Gastroesophageal sphincter (tissue), 4 donors: Measurements from ENCODE around the gene NLRP10. TPM values are rescaled to one million over a fixed set of nuclear protein-coding genes. Genes with fewer than 3 reads are reported as not detected.
A peak's percentile ranks its signal among the peaks of the same experiment; 100 is the strongest.

Experiments
- ATAC-seq: fragments of 150-250 bp; one replicate; pipeline ENCODE4 v1.9.1; 2016; ENCODE audit warnings: mild to moderate bottlenecking, moderate library complexity
- H3K27ac ChIP-seq, 4 donors: fragments of 200-600 bp; sonication (generic) in 3 of 4; 1 replicate in 3 of 4; 2 replicates in 1 of 4; pipeline ENCODE4 v1.5.1; 2016 to 2019
- H3K27me3 ChIP-seq: fragments of 200-600 bp; sonication (generic); one replicate; pipeline ENCODE4 v1.5.1; 2019
- H3K36me3 ChIP-seq, 2 donors: fragments of 200-600 bp; sonication (generic); one replicate each; pipeline ENCODE4 v1.5.1; 2019; ENCODE audit warnings: control low read depth in 1 of 2
- H3K4me1 ChIP-seq, 3 donors: fragments of 200-600 bp; sonication (generic); 1 replicate in 2 of 3; 2 replicates in 1 of 3; pipeline ENCODE4 v1.5.1; 2016 to 2019; ENCODE audit warnings: control low read depth in 2 of 3
- H3K4me3 ChIP-seq, 2 donors: fragments of 200-600 bp; sonication (generic); one replicate each; pipeline ENCODE4 v1.5.1; 2019; ENCODE audit warnings: mild to moderate bottlenecking in 1 of 2, moderate library complexity in 1 of 2
- H3K9me3 ChIP-seq, 3 donors: fragments of 200-600 bp; sonication (generic); one replicate each; pipeline ENCODE4 v1.5.1; 2017 to 2019; ENCODE audit warnings: control low read depth in 2 of 3
- EP300 ChIP-seq: sonication (generic); formaldehyde crosslinking; IDR thresholded peaks from one replicate; pipeline ENCODE4 v1.6.1; 2017; ENCODE audit warnings: antibody characterized with exemption, mild to moderate bottlenecking
- POLR2A ChIP-seq, 2 donors: fragments of 450-650 bp; IDR thresholded peaks; one replicate each; pipeline ENCODE4 v1.6.1; 2017; ENCODE audit warnings: antibody characterized with exemption in 2 of 2, mild to moderate bottlenecking in 2 of 2, moderate library complexity in 1 of 2
- POLR2AphosphoS5 ChIP-seq: sonication (generic); formaldehyde crosslinking; IDR thresholded peaks from one replicate; pipeline ENCODE4 v1.6.1; 2017; ENCODE audit warnings: antibody characterized with exemption
- WGBS, 2 donors: methylation state at CpG; one replicate each; pipeline ENCODE4 v1.1.5; 2018; ENCODE audit warnings: low coverage in 1 of 2; 5-methylcytosine and 5-hydroxymethylcytosine counted together
- total RNA-seq, 4 donors: library from RNA; depleted of rRNA; stranded (reverse); fragments of >200 nt; gene quantifications; one replicate each; pipeline ENCODE4 v1.1.0, GENCODE V29; 2016
- TF ChIP-seq, protein P1 (sequence below), 4 experiments: fragments of 200-600 bp in 2 of 4; fragments of 450-650 bp in 2 of 4; sonication (generic) in 1 of 4; IDR thresholded peaks; one replicate each; pipeline ENCODE4 v1.5.1; 2017 to 2019; ENCODE audit warnings: antibody characterized with exemption in 4 of 4, mild to moderate bottlenecking in 2 of 4, moderate library complexity in 2 of 4

Gene NLRP10
- total RNA-seq, 4 donors from 2014 or later = not detected

DNA sequence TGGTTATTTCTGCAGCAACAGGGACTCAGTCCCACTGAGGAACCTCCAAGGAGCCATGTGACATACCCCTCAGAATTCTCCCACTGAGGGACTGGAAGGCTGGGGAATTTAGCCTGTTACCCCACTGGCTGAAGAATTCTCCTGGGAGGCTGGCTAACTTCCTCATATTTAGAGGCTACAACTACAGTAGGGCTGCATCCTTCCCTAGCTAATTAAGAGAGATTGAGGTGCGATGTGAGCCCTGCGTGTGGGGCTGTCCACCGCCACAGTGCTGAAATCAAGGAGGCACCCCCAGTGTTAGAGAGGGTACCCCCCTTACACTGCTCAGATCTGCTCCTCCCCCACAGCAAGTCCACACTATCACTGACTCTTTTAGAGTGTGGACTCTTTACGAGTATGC lies 43.0 kb upstream of the NLRP10 start:
- Histone ChIP-seq H3K27me3 (no peaks in the 10 kb centered on the region), H3K4me1 (no peaks in the 10 kb centered on the region), H3K27ac (no peak overlapping the region), H3K9me3 (no peaks in the 10 kb centered on the region), H3K36me3 (no peaks in the 10 kb centered on the region), H3K4me3 (no peak overlapping the region)
- ATAC-seq = no peak
- TF ChIP-seq, protein P1, sequence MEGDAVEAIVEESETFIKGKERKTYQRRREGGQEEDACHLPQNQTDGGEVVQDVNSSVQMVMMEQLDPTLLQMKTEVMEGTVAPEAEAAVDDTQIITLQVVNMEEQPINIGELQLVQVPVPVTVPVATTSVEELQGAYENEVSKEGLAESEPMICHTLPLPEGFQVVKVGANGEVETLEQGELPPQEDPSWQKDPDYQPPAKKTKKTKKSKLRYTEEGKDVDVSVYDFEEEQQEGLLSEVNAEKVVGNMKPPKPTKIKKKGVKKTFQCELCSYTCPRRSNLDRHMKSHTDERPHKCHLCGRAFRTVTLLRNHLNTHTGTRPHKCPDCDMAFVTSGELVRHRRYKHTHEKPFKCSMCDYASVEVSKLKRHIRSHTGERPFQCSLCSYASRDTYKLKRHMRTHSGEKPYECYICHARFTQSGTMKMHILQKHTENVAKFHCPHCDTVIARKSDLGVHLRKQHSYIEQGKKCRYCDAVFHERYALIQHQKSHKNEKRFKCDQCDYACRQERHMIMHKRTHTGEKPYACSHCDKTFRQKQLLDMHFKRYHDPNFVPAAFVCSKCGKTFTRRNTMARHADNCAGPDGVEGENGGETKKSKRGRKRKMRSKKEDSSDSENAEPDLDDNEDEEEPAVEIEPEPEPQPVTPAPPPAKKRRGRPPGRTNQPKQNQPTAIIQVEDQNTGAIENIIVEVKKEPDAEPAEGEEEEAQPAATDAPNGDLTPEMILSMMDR (IDR thresholded peaks at IDR 0.05) = no peak
- WGBS, 2 donors = 38% methylated on average over 1 to 3 of the region's 4 CpGs

DNA sequence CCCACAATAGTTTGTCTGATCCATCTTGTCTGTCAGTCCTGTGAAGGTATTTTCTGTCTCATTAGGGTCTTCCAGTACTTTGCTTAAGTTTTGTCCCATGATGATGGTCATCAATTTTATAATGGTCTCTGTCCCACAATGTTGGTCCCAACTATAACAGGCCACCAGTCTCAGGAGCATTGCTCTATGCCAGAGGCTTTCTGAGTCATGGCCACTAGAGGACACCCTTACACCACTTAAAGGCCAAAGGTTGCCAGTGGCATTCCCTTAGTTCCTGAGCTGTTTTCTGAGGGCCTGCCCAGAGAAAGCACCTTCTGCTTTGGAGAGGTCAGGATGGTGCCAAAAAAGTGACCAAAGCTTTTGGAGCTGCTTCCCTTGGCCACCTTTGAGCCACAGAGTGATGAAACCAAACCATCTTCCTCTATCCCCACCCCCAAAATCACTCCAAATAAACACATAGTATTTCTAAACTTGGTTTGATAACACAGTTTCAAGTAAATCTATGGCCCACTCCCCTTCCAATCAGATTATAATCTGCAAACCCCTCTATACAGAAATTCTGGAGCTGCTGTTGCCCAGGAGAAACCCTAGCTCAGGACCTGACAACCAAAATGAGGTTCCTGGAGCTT lies 41.2 kb upstream of the NLRP10 start:
- ATAC-seq = peak; percentile 88
- TF ChIP-seq POLR2A (IDR thresholded peaks at IDR 0.05) (no peak), EP300 (no peak), POLR2AphosphoS5 (no peak)
- TF ChIP-seq, protein P1 (IDR thresholded peaks at IDR 0.05) = peak; percentile 43 to 83 (median 78)
- H3K9me3 ChIP-seq = no peaks in the 10 kb centered on the region
- no peaks in the 10 kb centered on the region for H3K4me1 ChIP-seq
- H3K27me3 ChIP-seq = no peaks in the 10 kb centered on the region
- no peak overlapping the region for H3K4me3 ChIP-seq
- H3K27ac ChIP-seq = no peak overlapping the region
- H3K36me3 ChIP-seq = no peaks in the 10 kb centered on the region

DNA sequence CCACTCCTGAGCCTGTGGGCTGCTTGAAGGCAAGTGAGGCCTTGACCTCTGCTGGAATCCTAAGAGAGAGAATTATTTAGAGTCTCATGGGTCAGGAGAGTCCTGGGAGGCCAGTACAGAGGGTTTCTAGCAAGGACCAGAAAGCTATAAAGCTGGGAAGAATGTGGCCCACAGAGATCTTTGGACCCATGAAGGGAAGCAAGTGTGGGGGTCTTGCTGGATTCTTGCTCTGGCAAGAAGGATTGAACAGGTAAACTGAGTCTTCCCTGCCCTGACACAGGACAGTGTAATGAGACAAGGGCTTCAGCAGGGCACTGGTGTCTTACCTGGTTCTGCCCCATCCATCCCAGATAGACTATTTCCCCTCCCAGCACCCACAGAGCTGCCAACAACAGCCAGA lies 40.3 kb upstream of the NLRP10 start:
- H3K27ac ChIP-seq = no peak overlapping the region
- H3K9me3 ChIP-seq = no peaks in the 10 kb centered on the region
- H3K4me1 ChIP-seq = no peaks in the 10 kb centered on the region
- TF ChIP-seq, protein P1 (IDR thresholded peaks at IDR 0.05) = no peak
- TF ChIP-seq POLR2A (IDR thresholded peaks at IDR 0.05) = no peak
- TF ChIP-seq POLR2AphosphoS5 = no peak
- no peak for TF ChIP-seq EP300
- H3K4me3 ChIP-seq = no peak overlapping the region
- no peak for ATAC-seq
- no peaks in the 10 kb centered on the region for H3K36me3 ChIP-seq
- H3K27me3 ChIP-seq = no peaks in the 10 kb centered on the region

DNA sequence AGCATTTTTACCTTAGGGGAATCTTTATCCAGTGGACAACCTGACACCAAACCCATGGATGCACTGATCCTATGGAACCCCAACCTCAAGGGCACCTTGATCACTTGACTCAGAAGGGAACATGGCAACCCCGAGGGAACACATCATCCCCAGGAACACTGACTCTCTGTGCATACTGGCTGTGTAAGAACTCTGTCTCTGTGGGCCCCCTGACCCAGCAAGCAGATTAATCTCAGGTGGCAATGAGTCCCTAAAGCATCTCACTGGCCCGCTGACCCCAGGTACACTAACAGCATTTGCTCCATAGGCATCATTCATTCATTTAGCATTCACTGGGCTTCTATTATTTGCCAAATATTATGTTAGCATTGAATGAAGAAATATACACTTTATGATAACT lies 38.8 kb upstream of the NLRP10 start:
- Histone ChIP-seq H3K9me3 (no peaks in the 10 kb centered on the region), H3K4me3 (no peak overlapping the region), H3K36me3 (peaks cover 0 to 14% of the 10 kb centered on the region in 2 donors), H3K4me1 (no peaks in the 10 kb centered on the region), H3K27ac (no peak overlapping the region), H3K27me3 (no peaks in the 10 kb centered on the region)
- WGBS, 2 donors = 87% methylated on average over 2 of the region's 2 CpGs; no CpG with 5 or more reads in 1 of the 2 donors
- no peak for ATAC-seq
- TF ChIP-seq, protein P1 (IDR thresholded peaks at IDR 0.05) = no peak
- TF ChIP-seq POLR2A (IDR thresholded peaks at IDR 0.05) = no peak

DNA sequence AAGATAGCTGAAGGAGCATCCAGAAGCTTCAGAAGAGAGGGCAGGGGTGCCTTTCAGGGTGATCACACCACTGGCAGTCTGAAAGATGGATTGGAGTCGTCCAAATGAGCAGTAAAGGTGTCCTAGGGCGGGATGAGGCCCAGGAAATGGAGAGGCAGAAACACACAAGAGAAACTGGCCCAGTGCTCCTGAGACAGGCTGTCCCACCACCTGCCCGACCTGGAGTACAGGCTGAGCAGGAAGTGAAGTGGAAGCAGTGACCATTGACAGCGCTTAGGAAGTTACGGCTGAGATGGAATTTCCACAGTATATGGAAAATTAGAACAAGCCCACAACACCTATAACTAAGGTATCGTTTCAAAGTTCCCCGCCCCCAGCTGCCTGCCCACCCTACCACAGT lies 37.9 kb upstream of the NLRP10 start:
- TF ChIP-seq POLR2A (IDR thresholded peaks at IDR 0.05) (no peak), POLR2AphosphoS5 (no peak), EP300 (no peak)
- TF ChIP-seq, protein P1 (IDR thresholded peaks at IDR 0.05) = no peak
- H3K27me3 ChIP-seq = no peaks in the 10 kb centered on the region
- H3K27ac ChIP-seq = no peak overlapping the region
- 66 to 74% methylated on average over 6 of the region's 7 CpGs for WGBS, 2 donors
- H3K9me3 ChIP-seq = no peaks in the 10 kb centered on the region
- H3K4me3 ChIP-seq = no peak overlapping the region
- peaks cover 0 to 23% of the 10 kb centered on the region in 2 donors for H3K36me3 ChIP-seq
- no peaks in the 10 kb centered on the region for H3K4me1 ChIP-seq
- ATAC-seq = no peak
